ENCODE results near the gene RAB40C. TPM values are rescaled to one million over a fixed set of nuclear protein-coding genes. Genes with fewer than 3 reads are reported as not detected.

Gene RAB40C
- total and polyA plus RNA-seq, 10 of the 15 experiments (the other 5 are each of a cell fraction or from before 2014, with no cell fraction given) = 0.06 to 12.8 (median 4.6) TPM

DNA sequence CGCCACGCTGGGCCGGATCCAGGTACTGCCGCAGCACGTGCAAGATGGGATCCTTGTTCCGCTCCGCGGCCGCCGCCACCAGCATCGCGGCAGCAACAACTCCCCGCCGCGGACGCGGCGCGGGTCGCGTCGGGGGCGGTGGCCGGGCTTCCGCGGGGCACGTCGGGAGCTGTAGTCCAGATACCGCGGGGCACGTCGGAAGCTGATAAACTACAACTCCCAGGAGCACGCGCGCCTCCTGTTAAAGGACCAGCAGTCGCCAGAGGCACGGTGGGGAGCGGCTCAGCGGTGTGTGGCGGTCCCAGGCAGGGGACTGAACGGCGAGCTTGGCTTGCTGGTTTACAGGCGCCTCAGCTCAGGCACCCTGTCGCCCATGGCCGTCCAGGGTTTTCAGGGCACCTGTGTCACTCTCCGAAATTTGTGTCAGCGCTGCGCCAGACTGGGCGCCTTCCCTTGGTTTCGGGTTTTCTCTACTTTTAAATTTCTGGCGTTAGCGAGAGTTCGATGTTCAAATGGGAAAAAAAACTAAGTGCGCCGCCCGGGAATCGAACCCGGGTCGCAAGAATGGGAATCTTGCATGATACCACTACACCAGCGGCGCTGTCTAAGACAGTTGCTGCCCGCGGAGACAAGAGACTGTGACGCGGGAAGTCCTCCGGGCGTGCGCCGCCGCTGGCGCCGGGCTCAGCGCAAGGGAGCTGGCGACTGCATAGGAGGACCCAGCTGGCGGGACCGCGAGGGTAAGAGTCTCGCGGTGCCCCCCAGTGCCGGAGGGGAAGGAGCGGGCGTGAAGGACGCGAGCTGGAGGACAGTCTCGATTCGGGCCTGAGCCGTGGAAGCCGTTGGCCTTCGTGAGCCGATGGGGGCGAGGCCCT lies 46.6 kb downstream of the RAB40C start, which contains the start of gene METTL26:
TSS of gene METTL26 (minus strand) at position 100 of the 875 bp plus-strand sequence. CDS start at position 85, 15 bp downstream.
- H2AFZ ChIP-seq (ENCODE audit: control insufficient read depth, low read depth, low read length) = peak within 1 kb of the TSS; percentile 98
- H3K79me2 ChIP-seq (ENCODE audit: control insufficient read depth, insufficient read depth, low read length) = peaks cover 20% of the 10 kb centered on the region
- FAIRE-seq (peak; percentile 95), DNase-seq (ENCODE audit: low read depth, low spot score) (peak; percentile 68), ATAC-seq (peak; percentile 92)
- peaks cover 0 to 4% of the 10 kb centered on the region in 2 experiments; a peak in 3 of 4 replicates for H3K36me3 ChIP-seq (ENCODE audit: control insufficient read depth in 2 of 2, insufficient read depth in 2 of 2, low read length in 1 of 2)
- no peaks in the 10 kb centered on the region for H3K27me3 ChIP-seq (replicated peaks in 1 of 2; ENCODE audit: control insufficient read depth in 2 of 2, insufficient read depth in 2 of 2, low read length in 1 of 2)
- peak within 1 kb of the TSS; percentile 91 for H3K4me2 ChIP-seq (ENCODE audit: control insufficient read depth, insufficient read depth)
- BruUV-seq (replicated peaks) = no TSS peak
- in situ Hi-C loops (cut with MboI) = no loop called here
- no peaks in the 10 kb centered on the region for H4K20me1 ChIP-seq (ENCODE audit: control insufficient read depth, insufficient read depth)
- WGBS (ENCODE audit: insufficient coverage, insufficient replicate concordance, low lambda C conversion rate, missing lambda C conversion rate) = under 1% methylated on average over 86 of the region's 91 CpGs
- ChIA-PET POLR2A (interaction anchor here (0.6 to 1.9 kb wide), 12 partner anchors 11 to 1136 kb away, joined by 3 to 5 read pairs (median 4); partner anchors contain the start of genes RHOT2 and WDR90), RAD21 (ENCODE audit: unreplicated experiment) (interaction anchor here (0.6 to 2.0 kb wide), 4 partner anchors 13 to 110 kb away, joined by 3 to 13 read pairs (median 4); partner anchors contain the start of genes CAPN15, RHBDL1 and WDR90), CTCF (interaction anchor here (1.1 to 1.5 kb wide), 5 partner anchors 12 to 59 kb away, joined by 4 to 11 read pairs (median 4); partner anchors contain the start of genes RHOT2 and WDR90), SMC1A (ENCODE audit: uncharacterized antibody, unreplicated experiment) (interaction anchor here (1.6 kb wide), 1 partner anchor 12 kb away, joined by 5 read pairs; no protein-coding TSS in a partner anchor)
- peak within 1 kb of the TSS; percentile 85 for H3K9ac ChIP-seq (ENCODE audit: control insufficient read depth, insufficient read depth, low read length)
- H3K9me3 ChIP-seq (replicated peaks; ENCODE audit: control insufficient read depth, insufficient read depth, low read length) = no peaks in the 10 kb centered on the region
- peak within 1 kb of the TSS; percentile 88 for H3K4me3 ChIP-seq
- intact Hi-C loops (cut with micrococcal nuclease; ENCODE audit: unreplicated experiment) = loop anchor here (1.0 to 5.0 kb wide), 3 partner anchors 46 to 109 kb away; partner anchors contain the start of genes CAPN15, JMJD8 and STUB1
- peaks cover 13% of the 10 kb centered on the region for H3K4me1 ChIP-seq (ENCODE audit: control insufficient read depth, insufficient read depth, low read length)
- peak within 1 kb of the TSS; percentile 82 for H3K27ac ChIP-seq (ENCODE audit: control insufficient read depth, insufficient read depth)
- TF ChIP-seq EP300 (IDR thresholded peaks at IDR 0.05; ENCODE audit: borderline replicate concordance in 1 of 2, control insufficient read depth in 1 of 2, low read depth in 2 of 2, low read length in 2 of 2) = peak in 1 of 2 experiments; percentile 66; a peak in 1 of 4 replicates
- TF ChIP-seq DPF2 (IDR thresholded peaks at IDR 0.05) = peak; percentile 69
- TF ChIP-seq, protein P1, sequence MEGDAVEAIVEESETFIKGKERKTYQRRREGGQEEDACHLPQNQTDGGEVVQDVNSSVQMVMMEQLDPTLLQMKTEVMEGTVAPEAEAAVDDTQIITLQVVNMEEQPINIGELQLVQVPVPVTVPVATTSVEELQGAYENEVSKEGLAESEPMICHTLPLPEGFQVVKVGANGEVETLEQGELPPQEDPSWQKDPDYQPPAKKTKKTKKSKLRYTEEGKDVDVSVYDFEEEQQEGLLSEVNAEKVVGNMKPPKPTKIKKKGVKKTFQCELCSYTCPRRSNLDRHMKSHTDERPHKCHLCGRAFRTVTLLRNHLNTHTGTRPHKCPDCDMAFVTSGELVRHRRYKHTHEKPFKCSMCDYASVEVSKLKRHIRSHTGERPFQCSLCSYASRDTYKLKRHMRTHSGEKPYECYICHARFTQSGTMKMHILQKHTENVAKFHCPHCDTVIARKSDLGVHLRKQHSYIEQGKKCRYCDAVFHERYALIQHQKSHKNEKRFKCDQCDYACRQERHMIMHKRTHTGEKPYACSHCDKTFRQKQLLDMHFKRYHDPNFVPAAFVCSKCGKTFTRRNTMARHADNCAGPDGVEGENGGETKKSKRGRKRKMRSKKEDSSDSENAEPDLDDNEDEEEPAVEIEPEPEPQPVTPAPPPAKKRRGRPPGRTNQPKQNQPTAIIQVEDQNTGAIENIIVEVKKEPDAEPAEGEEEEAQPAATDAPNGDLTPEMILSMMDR (IDR thresholded peaks at IDR 0.05 in 2 of 3, conservative IDR thresholded peaks at IDR 0.05 in 1 of 3; ENCODE audit: control insufficient read depth in 2 of 3, extremely low read depth in 1 of 3, insufficient read depth in 1 of 3, low read depth in 3 of 3, low read length in 3 of 3) = peak in 1 of 3 experiments; percentile 12; a peak in 1 of 6 replicates
- no peak for TF ChIP-seq KLF5 (IDR thresholded peaks at IDR 0.05; ENCODE audit: partially characterized antibody)
- no peak for TF ChIP-seq SRF (IDR thresholded peaks at IDR 0.05; ENCODE audit: low read depth in 2 of 2, low read length in 2 of 2)
- peak; percentile 90 for TF ChIP-seq MXI1 (IDR thresholded peaks at IDR 0.05; ENCODE audit: low read depth, low read length)
- TF ChIP-seq NFIC (IDR thresholded peaks at IDR 0.05; ENCODE audit: low read depth, low read length) = no peak
- TF ChIP-seq, protein P2, sequence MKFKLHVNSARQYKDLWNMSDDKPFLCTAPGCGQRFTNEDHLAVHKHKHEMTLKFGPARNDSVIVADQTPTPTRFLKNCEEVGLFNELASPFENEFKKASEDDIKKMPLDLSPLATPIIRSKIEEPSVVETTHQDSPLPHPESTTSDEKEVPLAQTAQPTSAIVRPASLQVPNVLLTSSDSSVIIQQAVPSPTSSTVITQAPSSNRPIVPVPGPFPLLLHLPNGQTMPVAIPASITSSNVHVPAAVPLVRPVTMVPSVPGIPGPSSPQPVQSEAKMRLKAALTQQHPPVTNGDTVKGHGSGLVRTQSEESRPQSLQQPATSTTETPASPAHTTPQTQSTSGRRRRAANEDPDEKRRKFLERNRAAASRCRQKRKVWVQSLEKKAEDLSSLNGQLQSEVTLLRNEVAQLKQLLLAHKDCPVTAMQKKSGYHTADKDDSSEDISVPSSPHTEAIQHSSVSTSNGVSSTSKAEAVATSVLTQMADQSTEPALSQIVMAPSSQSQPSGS (IDR thresholded peaks at IDR 0.05; ENCODE audit: low read length) = no peak
- no peak for TF ChIP-seq SMAD5 (IDR thresholded peaks at IDR 0.05; ENCODE audit: low read depth)
- peak; percentile 61; the same call in 1 of the 2 replicates for TF ChIP-seq RB1 (IDR thresholded peaks at IDR 0.05; ENCODE audit: borderline replicate concordance)
- no peak; the same call in 1 of the 2 replicates for TF ChIP-seq ESRRA (IDR thresholded peaks at IDR 0.05; ENCODE audit: low read length)
- no peak for TF ChIP-seq SUZ12 (IDR thresholded peaks at IDR 0.05; ENCODE audit: unreplicated experiment)
- TF ChIP-seq IKZF1 (conservative IDR thresholded peaks at IDR 0.05) = peak; percentile 99
- no peak for TF ChIP-seq EZH2 (IDR thresholded peaks at IDR 0.05; ENCODE audit: borderline replicate concordance, control insufficient read depth, low read depth, low read length)
- no peak for TF ChIP-seq MTA2 (IDR thresholded peaks at IDR 0.05; ENCODE audit: low read depth)
- TF ChIP-seq, protein P3, sequence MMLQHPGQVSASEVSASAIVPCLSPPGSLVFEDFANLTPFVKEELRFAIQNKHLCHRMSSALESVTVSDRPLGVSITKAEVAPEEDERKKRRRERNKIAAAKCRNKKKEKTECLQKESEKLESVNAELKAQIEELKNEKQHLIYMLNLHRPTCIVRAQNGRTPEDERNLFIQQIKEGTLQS (IDR thresholded peaks at IDR 0.05; ENCODE audit: borderline replicate concordance, extremely low read depth, low read depth, low read length) = no peak
- no peak for TF ChIP-seq BRCA1 (IDR thresholded peaks at IDR 0.05; ENCODE audit: low read depth, low read length)
